Measurements from ENCODE around the gene RBM26.

RBM26 gene

GRCh38 chr13:79402074-79402635 lies 3.9 kb downstream of the RBM26 start:
- ATAC-seq (ENCODE audit: low read depth) (no peak), DNase-seq (ENCODE audit: low spot score) (no peak)
- Histone ChIP-seq H3K9me3 (ENCODE audit: severe bottlenecking) (no peaks in the 10 kb centered on the region), H3K27me3 (ENCODE audit: insufficient read depth, poor library complexity, severe bottlenecking) (no peaks in the 10 kb centered on the region), H3K4me3 (ENCODE audit: severe bottlenecking) (no peak overlapping the region), H3K4me1 (ENCODE audit: insufficient read depth, poor library complexity, severe bottlenecking) (peaks cover 29% of the 10 kb centered on the region), H3K36me3 (ENCODE audit: low read depth) (peaks cover 48% of the 10 kb centered on the region), H3K27ac (ENCODE audit: poor library complexity, severe bottlenecking) (peak overlapping the region; percentile 11)
- TF ChIP-seq, protein P1, sequence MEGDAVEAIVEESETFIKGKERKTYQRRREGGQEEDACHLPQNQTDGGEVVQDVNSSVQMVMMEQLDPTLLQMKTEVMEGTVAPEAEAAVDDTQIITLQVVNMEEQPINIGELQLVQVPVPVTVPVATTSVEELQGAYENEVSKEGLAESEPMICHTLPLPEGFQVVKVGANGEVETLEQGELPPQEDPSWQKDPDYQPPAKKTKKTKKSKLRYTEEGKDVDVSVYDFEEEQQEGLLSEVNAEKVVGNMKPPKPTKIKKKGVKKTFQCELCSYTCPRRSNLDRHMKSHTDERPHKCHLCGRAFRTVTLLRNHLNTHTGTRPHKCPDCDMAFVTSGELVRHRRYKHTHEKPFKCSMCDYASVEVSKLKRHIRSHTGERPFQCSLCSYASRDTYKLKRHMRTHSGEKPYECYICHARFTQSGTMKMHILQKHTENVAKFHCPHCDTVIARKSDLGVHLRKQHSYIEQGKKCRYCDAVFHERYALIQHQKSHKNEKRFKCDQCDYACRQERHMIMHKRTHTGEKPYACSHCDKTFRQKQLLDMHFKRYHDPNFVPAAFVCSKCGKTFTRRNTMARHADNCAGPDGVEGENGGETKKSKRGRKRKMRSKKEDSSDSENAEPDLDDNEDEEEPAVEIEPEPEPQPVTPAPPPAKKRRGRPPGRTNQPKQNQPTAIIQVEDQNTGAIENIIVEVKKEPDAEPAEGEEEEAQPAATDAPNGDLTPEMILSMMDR (IDR thresholded peaks at IDR 0.05; ENCODE audit: poor library complexity, severe bottlenecking), result no peak

- H3K4me3 ChIP-seq (ENCODE audit: severe bottlenecking), result no peak overlapping the region
- ATAC-seq (ENCODE audit: low read depth) (no peak), DNase-seq (ENCODE audit: low spot score) (no peak)
- H3K27ac ChIP-seq (ENCODE audit: poor library complexity, severe bottlenecking), result no peak overlapping the region
- peaks cover 29% of the 10 kb centered on the region for H3K4me1 ChIP-seq (ENCODE audit: insufficient read depth, poor library complexity, severe bottlenecking)
- no peaks in the 10 kb centered on the region for H3K27me3 ChIP-seq (ENCODE audit: insufficient read depth, poor library complexity, severe bottlenecking)
- TF ChIP-seq, protein P1 (IDR thresholded peaks at IDR 0.05; ENCODE audit: poor library complexity, severe bottlenecking), result no peak
- H3K36me3 ChIP-seq (ENCODE audit: low read depth), result peaks cover 55% of the 10 kb centered on the region
- peaks cover 3% of the 10 kb centered on the region for H3K9me3 ChIP-seq (ENCODE audit: severe bottlenecking)
These were observed 4.6 kb downstream of the RBM26 start for GRCh38 chr13:79401259-79402070.

DNA sequence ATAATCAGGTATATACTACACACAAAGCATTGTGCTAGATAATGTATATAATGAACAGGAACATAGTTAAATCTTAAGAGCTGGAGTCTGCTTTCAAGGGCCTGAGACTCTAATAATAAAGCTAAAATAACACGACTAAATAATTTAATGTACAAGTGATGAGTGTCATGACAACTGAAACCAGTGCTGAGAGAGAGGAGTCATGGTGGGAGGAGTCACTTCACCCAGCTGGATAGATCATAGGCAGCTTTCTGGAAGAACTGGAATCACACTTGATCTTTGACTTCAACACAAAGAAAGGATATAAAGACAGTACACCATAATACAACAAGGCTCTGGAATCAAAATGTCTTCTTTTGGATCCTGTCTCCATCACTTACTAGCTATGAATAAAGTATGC lies 7.1 kb downstream of the RBM26 start:
- TF ChIP-seq, protein P1 (IDR thresholded peaks at IDR 0.05; ENCODE audit: poor library complexity, severe bottlenecking), result no peak
- no peak overlapping the region for H3K27ac ChIP-seq (ENCODE audit: poor library complexity, severe bottlenecking)
- H3K36me3 ChIP-seq (ENCODE audit: low read depth), result peaks cover 77% of the 10 kb centered on the region
- no peak overlapping the region for H3K4me3 ChIP-seq (ENCODE audit: severe bottlenecking)
- DNase-seq (ENCODE audit: low spot score), result no peak
- H3K9me3 ChIP-seq (ENCODE audit: severe bottlenecking), result peaks cover 6% of the 10 kb centered on the region
- H3K4me1 ChIP-seq (ENCODE audit: insufficient read depth, poor library complexity, severe bottlenecking), result peaks cover 21% of the 10 kb centered on the region
- ATAC-seq (ENCODE audit: low read depth), result peak; percentile 58; the same call in 1 of the 3 replicates
- no peaks in the 10 kb centered on the region for H3K27me3 ChIP-seq (ENCODE audit: insufficient read depth, poor library complexity, severe bottlenecking)

- H3K9me3 ChIP-seq (ENCODE audit: severe bottlenecking), result peaks cover 6% of the 10 kb centered on the region
- H3K27me3 ChIP-seq (ENCODE audit: insufficient read depth, poor library complexity, severe bottlenecking), result no peaks in the 10 kb centered on the region
- DNase-seq (ENCODE audit: low spot score), result no peak
- TF ChIP-seq, protein P1 (IDR thresholded peaks at IDR 0.05; ENCODE audit: poor library complexity, severe bottlenecking), result no peak
- H3K4me1 ChIP-seq (ENCODE audit: insufficient read depth, poor library complexity, severe bottlenecking), result peaks cover 13% of the 10 kb centered on the region
- H3K36me3 ChIP-seq (ENCODE audit: low read depth), result peaks cover 79% of the 10 kb centered on the region
- no peak for ATAC-seq (ENCODE audit: low read depth)
- no peak overlapping the region for H3K27ac ChIP-seq (ENCODE audit: poor library complexity, severe bottlenecking)
- no peak overlapping the region for H3K4me3 ChIP-seq (ENCODE audit: severe bottlenecking)
These were observed 7.9 kb downstream of the RBM26 start for GRCh38 chr13:79398127-79398526.

DNA sequence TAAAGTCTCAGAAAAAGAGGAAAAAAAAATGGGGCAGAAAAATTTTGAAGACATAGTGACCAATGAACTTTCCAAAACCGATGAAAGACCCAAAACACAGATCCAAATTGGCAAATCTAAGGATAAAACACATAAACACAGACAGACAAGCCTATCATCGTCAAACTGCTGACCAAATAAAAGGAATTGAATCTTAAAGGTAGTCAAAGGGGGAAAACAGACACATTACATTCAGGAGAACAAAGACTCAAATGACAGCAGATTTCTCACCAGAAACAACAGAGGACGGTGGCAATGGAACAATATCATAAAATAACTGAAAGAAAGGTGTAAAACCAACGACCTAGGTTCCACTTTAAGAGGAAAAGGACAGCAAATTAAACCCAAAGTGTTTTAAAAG lies 10.2 kb downstream of the RBM26 start:
- no peak for DNase-seq (ENCODE audit: low spot score)
- no peaks in the 10 kb centered on the region for H3K27me3 ChIP-seq (ENCODE audit: insufficient read depth, poor library complexity, severe bottlenecking)
- H3K4me1 ChIP-seq (ENCODE audit: insufficient read depth, poor library complexity, severe bottlenecking), result peaks cover 5% of the 10 kb centered on the region
- no peak overlapping the region for H3K4me3 ChIP-seq (ENCODE audit: severe bottlenecking)
- ATAC-seq (ENCODE audit: low read depth), result no peak
- H3K27ac ChIP-seq (ENCODE audit: poor library complexity, severe bottlenecking), result no peak overlapping the region
- TF ChIP-seq, protein P1 (IDR thresholded peaks at IDR 0.05; ENCODE audit: poor library complexity, severe bottlenecking), result no peak
- peaks cover 6% of the 10 kb centered on the region for H3K9me3 ChIP-seq (ENCODE audit: severe bottlenecking)
- H3K36me3 ChIP-seq (ENCODE audit: low read depth), result peaks cover 75% of the 10 kb centered on the region

All from RWPE2 (cell line).